IMR-90 (cell line): ENCODE results near the gene LPGAT1. TPM values are rescaled to one million over a fixed set of nuclear protein-coding genes. Genes with fewer than 3 reads are reported as not detected.

Source experiments
- ATAC-seq: fragments of 200-7000 bp; cut with Tn5 transposase; 2 replicates; pipeline ENCODE4 v1.9.1; 2020; ENCODE audit warnings: low read depth, mild to moderate bottlenecking, moderate library complexity
- BruUV-seq: library from RNA; stranded (reverse); fragments of 400-500 nt; replicated peaks from 2 replicates; lab custom pipeline; 2021; lab: Mats Ljungman, UMichigan
- CTCF ChIA-PET: fragments of 300-600 bp; formaldehyde crosslinking; extraction: SDS; loops from one replicate; lab custom pipeline; 2021; ENCODE audit warnings: antibody characterized with exemption; lab: Yijun Ruan, JAX
- POLR2A ChIA-PET: fragments of 300-600 bp; sonication (Branson Sonifier 250); formaldehyde crosslinking; loops from one replicate; lab custom pipeline; 2022; ENCODE audit warnings: antibody characterized with exemption; ENCODE audit not compliant: unreplicated experiment; lab: Charles Lee
- DNase-seq: peaks from one replicate; pipeline ENCODE4 v3.0.0; 2013
- H2AFZ ChIP-seq: replicated peaks from 2 replicates; pipeline ENCODE3; 2013; ENCODE audit warnings: low read length, mild to moderate bottlenecking; ENCODE audit not compliant: poor library complexity
- H2AK5ac ChIP-seq: 2 replicates; pipeline ENCODE4 v1.6.1; 2013; ENCODE audit warnings: low read depth, low read length, inconsistent platforms
- H2AK9ac ChIP-seq: replicated peaks from 2 replicates; pipeline ENCODE3; 2013; ENCODE audit warnings: mild to moderate bottlenecking, low read depth, low read length, moderate library complexity; ENCODE audit not compliant: poor library complexity
- H2BK120ac ChIP-seq: 2 replicates; pipeline ENCODE4 v1.6.1; 2013; ENCODE audit warnings: low read depth, low read length, inconsistent platforms
- H2BK15ac ChIP-seq: 3 replicates; pipeline ENCODE4 v1.6.1; 2013; ENCODE audit warnings: low read depth, low read length, inconsistent platforms
- H2BK20ac ChIP-seq: 2 replicates; pipeline ENCODE4 v1.6.1; 2013; ENCODE audit warnings: low read depth, mild to moderate bottlenecking, inconsistent platforms, low read length, moderate library complexity
- H2BK5ac ChIP-seq: 2 replicates; pipeline ENCODE4 v1.6.1; 2013; ENCODE audit warnings: mild to moderate bottlenecking, low read depth, low read length, inconsistent platforms; ENCODE audit not compliant: poor library complexity, severe bottlenecking
- H3K14ac ChIP-seq: replicated peaks from 2 replicates; pipeline ENCODE4 v1.6.1; 2013; ENCODE audit warnings: low read depth, low read length, inconsistent platforms
- H3K18ac ChIP-seq: 2 replicates; pipeline ENCODE4 v1.6.1; 2013; ENCODE audit warnings: low read depth, low read length, control low read depth
- H3K23ac ChIP-seq: 2 replicates; pipeline ENCODE4 v1.6.1; 2013; ENCODE audit warnings: low read depth, low read length, inconsistent platforms
- H3K27ac ChIP-seq: 2 replicates; pipeline ENCODE4 v1.5.1; 2013; ENCODE audit warnings: mild to moderate bottlenecking, control low read depth, low read length; ENCODE audit not compliant: insufficient read depth
- H3K27me3 ChIP-seq: 2 replicates; pipeline ENCODE4 v1.6.1; 2013; ENCODE audit warnings: low read length; ENCODE audit not compliant: control insufficient read depth, insufficient read depth
- H3K36me3 ChIP-seq: 2 replicates; pipeline ENCODE4 v1.6.1; 2013; ENCODE audit warnings: low read length, mixed read lengths; ENCODE audit not compliant: control insufficient read depth, insufficient read depth
- H3K4ac ChIP-seq: 2 replicates; pipeline ENCODE4 v1.6.1; 2013; ENCODE audit warnings: low read depth, low read length, inconsistent platforms
- H3K4me1 ChIP-seq: 2 replicates; pipeline ENCODE4 v1.6.1; 2013; ENCODE audit warnings: low read length, mixed read lengths; ENCODE audit not compliant: control insufficient read depth, insufficient read depth
- H3K4me2 ChIP-seq: 2 replicates; pipeline ENCODE4 v1.6.1; 2013; ENCODE audit warnings: low read depth, mild to moderate bottlenecking, control low read depth, low read length, moderate library complexity
- H3K4me3 ChIP-seq: 2 replicates; pipeline ENCODE4 v1.5.1; 2013; ENCODE audit warnings: low read depth, mild to moderate bottlenecking, control low read depth, low read length, moderate library complexity; ENCODE audit not compliant: insufficient read depth
- H3K56ac ChIP-seq: 2 replicates; pipeline ENCODE4 v1.6.1; 2013; ENCODE audit warnings: low read length, inconsistent platforms; ENCODE audit not compliant: insufficient read depth; ENCODE audit errors: extremely low read depth
- H3K79me1 ChIP-seq, 2 experiments: 2 replicates each; pipeline ENCODE4 v1.6.1; 2013; ENCODE audit warnings: low read length in 2 of 2, inconsistent platforms in 1 of 2, low read depth in 1 of 2
- H3K9ac ChIP-seq: 2 replicates; pipeline ENCODE4 v1.6.1; 2013; ENCODE audit warnings: low read depth, low read length, control low read depth
- H3K9me1 ChIP-seq: 2 replicates; pipeline ENCODE4 v1.6.1; 2013; ENCODE audit warnings: low read length, inconsistent platforms; ENCODE audit not compliant: insufficient read depth
- H3K9me3 ChIP-seq: 2 replicates; pipeline ENCODE4 v1.6.1; 2013; ENCODE audit warnings: low read length; ENCODE audit not compliant: control insufficient read depth, insufficient read depth
- H4K20me1 ChIP-seq: 2 replicates; pipeline ENCODE4 v1.6.1; 2013; ENCODE audit warnings: low read length, inconsistent platforms; ENCODE audit not compliant: insufficient read depth
- H4K5ac ChIP-seq: 2 replicates; pipeline ENCODE4 v1.6.1; 2013; ENCODE audit warnings: mild to moderate bottlenecking, low read depth, low read length, control low read depth
- H4K8ac ChIP-seq, 2 experiments: 2 replicates each; pipeline ENCODE4 v1.6.1; 2013; ENCODE audit warnings: low read depth in 2 of 2, low read length in 2 of 2, control low read depth in 1 of 2, inconsistent platforms in 1 of 2
- H4K91ac ChIP-seq: 2 replicates; pipeline ENCODE4 v1.6.1; 2013; ENCODE audit warnings: low read depth, low read length, inconsistent platforms; ENCODE audit not compliant: insufficient read depth
- BHLHE40 ChIP-seq: fragments of 150-350 bp; IDR thresholded peaks from 2 replicates; pipeline ENCODE4 v1.6.1; 2016; ENCODE audit warnings: mild to moderate bottlenecking, low read depth, low read length
- MAFK ChIP-seq: IDR thresholded peaks from 2 replicates; pipeline ENCODE4 v1.6.1; 2012; ENCODE audit warnings: low read depth, low read length, improper control_type of control experiment
- MAZ ChIP-seq: IDR thresholded peaks from 2 replicates; pipeline ENCODE4 v1.6.1; 2012; ENCODE audit warnings: low read depth, mild to moderate bottlenecking, low read length, improper control_type of control experiment, moderate library complexity, borderline replicate concordance
- MXI1 ChIP-seq: IDR thresholded peaks from 2 replicates; pipeline ENCODE4 v1.6.1; 2012; ENCODE audit warnings: low read depth, mild to moderate bottlenecking, low read length, moderate library complexity, borderline replicate concordance
- NFE2L2 ChIP-seq: fragments of 150-350 bp; IDR thresholded peaks from 2 replicates; pipeline ENCODE4 v1.6.1; 2016; ENCODE audit warnings: low read depth, mild to moderate bottlenecking, low read length
- RCOR1 ChIP-seq: IDR thresholded peaks from 2 replicates; pipeline ENCODE4 v1.6.1; 2012; ENCODE audit warnings: mild to moderate bottlenecking, low read length, improper control_type of control experiment; ENCODE audit not compliant: insufficient replicate concordance
- RFX5 ChIP-seq: IDR thresholded peaks from 2 replicates; pipeline ENCODE4 v1.8.0; 2012; ENCODE audit warnings: low read depth, mild to moderate bottlenecking, low read length, moderate library complexity
- SMC3 ChIP-seq: fragments of 150-350 bp; IDR thresholded peaks from 2 replicates; pipeline ENCODE4 v1.6.1; 2016; ENCODE audit warnings: low read depth, mild to moderate bottlenecking, antibody characterized with exemption, low read length, moderate library complexity
- WGBS, 2 experiments: methylation state at CpG; one replicate each; pipeline versions ENCODE4 v1.1.5 to v1.1.7; 2013; ENCODE audit warnings: missing lambda C conversion rate in 2 of 2; ENCODE audit not compliant: insufficient read length in 1 of 2; ENCODE audit errors: extremely low coverage in 2 of 2; 5-methylcytosine and 5-hydroxymethylcytosine counted together
- dilution Hi-C: fragments of 300-500 bp; cut with HindIII; formaldehyde crosslinking; loops from one replicate; pipeline ENCODE4 v1.14.3; 2018; ENCODE audit warnings: low sequenced_read_pairs; ENCODE audit not compliant: unreplicated experiment
- in situ Hi-C: fragments of 300-500 bp; cut with MboI; formaldehyde crosslinking; loops from 3 replicates; pipeline ENCODE4 v1.14.3; 2019; ENCODE audit warnings: low sequenced_read_pairs, inconsistent platforms, mixed read lengths
- intact Hi-C: fragments of 100-400 bp; cut with micrococcal nuclease; formaldehyde crosslinking; loops from 2 replicates; pipeline ENCODE4 v1.10.0; 2022
- polyA plus RNA-seq, 3 experiments: library from polyadenylated mRNA; depleted of rRNA; stranded (reverse); fragments of >200 nt; gene quantifications; 2 replicates each; pipeline ENCODE4 v1.2.3, GENCODE V29; 2012; ENCODE audit warnings: low replicate concordance in 1 of 3
- total RNA-seq: library from RNA; depleted of rRNA; stranded (reverse); fragments of >200 nt; gene quantifications from 2 replicates; pipeline ENCODE4 v1.2.3, GENCODE V29; 2012
- TF ChIP-seq, protein P1 (sequence below): fragments of 150-350 bp; IDR thresholded peaks from 2 replicates; pipeline ENCODE4 v1.6.1; 2017; ENCODE audit warnings: mild to moderate bottlenecking, antibody characterized with exemption, low read length, low read depth

Gene LPGAT1
- total and polyA plus RNA-seq, 2 of the 4 experiments (the other 2 are of a cell fraction) = 6.7 to 13.6 TPM

DNA sequence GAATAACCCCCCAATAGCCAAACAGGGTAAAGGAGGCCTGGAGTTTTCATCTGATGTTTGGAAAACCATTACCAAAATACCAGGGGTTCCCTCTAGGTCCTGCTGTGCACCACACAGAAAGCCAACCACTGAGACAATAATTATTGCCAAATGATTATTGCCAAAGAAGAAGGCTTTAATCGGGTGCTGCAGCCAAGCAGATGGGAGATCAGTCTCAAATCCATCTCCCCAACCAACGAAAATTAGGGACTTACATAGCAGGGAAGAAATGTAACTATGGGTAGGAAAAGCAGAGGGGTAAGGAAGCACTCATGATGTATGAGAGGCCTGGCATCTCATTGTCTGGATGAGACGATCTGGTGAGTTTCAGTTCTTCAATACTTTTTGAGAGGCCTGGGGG is 28.8 kb upstream of the LPGAT1 start:
- in situ Hi-C loops = no loop called here
- no peak overlapping the region for H2AFZ ChIP-seq
- H3K4me2 ChIP-seq = no peak overlapping the region
- no peak overlapping the region for H2BK5ac ChIP-seq
- H3K9me3 ChIP-seq = peaks cover 2% of the 10 kb centered on the region; the same call in 1 of the 2 replicates
- H3K56ac ChIP-seq = no peak overlapping the region
- no peak overlapping the region for H3K9ac ChIP-seq
- TF ChIP-seq, protein P1, sequence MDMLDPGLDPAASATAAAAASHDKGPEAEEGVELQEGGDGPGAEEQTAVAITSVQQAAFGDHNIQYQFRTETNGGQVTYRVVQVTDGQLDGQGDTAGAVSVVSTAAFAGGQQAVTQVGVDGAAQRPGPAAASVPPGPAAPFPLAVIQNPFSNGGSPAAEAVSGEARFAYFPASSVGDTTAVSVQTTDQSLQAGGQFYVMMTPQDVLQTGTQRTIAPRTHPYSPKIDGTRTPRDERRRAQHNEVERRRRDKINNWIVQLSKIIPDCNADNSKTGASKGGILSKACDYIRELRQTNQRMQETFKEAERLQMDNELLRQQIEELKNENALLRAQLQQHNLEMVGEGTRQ = no peak
- TF ChIP-seq MAZ (no peak), MAFK (no peak), MXI1 (no peak), RFX5 (no peak), NFE2L2 (no peak), RCOR1 (no peak), BHLHE40 (no peak), SMC3 (no peak)
- ATAC-seq (no peak), DNase-seq (no peak)
- no peak overlapping the region for H3K23ac ChIP-seq
- H4K5ac ChIP-seq = no peak overlapping the region
- no peak overlapping the region for H4K91ac ChIP-seq
- H3K4me1 ChIP-seq = no peaks in the 10 kb centered on the region
- CTCF ChIA-PET = no interaction called here
- no peaks in the 10 kb centered on the region for H3K27me3 ChIP-seq
- H2BK120ac ChIP-seq = no peak overlapping the region
- H3K14ac ChIP-seq = no peak overlapping the region
- no peak overlapping the region for H3K18ac ChIP-seq
- no peak overlapping the region for H4K8ac ChIP-seq
- H3K4ac ChIP-seq = no peak overlapping the region
- no TSS peak for BruUV-seq
- dilution Hi-C loops = no loop called here
- H3K27ac ChIP-seq = no peak overlapping the region
- POLR2A ChIA-PET = no interaction called here
- H2BK20ac ChIP-seq = no peak overlapping the region
- no peaks in the 10 kb centered on the region for H3K79me1 ChIP-seq
- no peaks in the 10 kb centered on the region for H3K9me1 ChIP-seq
- H3K4me3 ChIP-seq = no peak overlapping the region
- no peak overlapping the region for H2BK15ac ChIP-seq
- WGBS, 2 experiments = no CpG with 5 or more reads among the region's 3 CpGs
- H2AK9ac ChIP-seq = no peak overlapping the region
- H3K36me3 ChIP-seq = no peaks in the 10 kb centered on the region
- H2AK5ac ChIP-seq = no peak overlapping the region
- intact Hi-C loops = no loop called here
- H4K20me1 ChIP-seq = no peaks in the 10 kb centered on the region
